Upper lobe of left lung (tissue), 6 donors: ENCODE results near the gene PTX3. TPM values are rescaled to one million over a fixed set of nuclear protein-coding genes. Genes with fewer than 3 reads are reported as not detected.

Experiments
- ATAC-seq, 2 donors: fragments of 200-7000 bp; cut with Tn5 transposase; one replicate each; pipeline ENCODE4 v1.9.1; 2022; ENCODE audit warnings: mild to moderate bottlenecking in 2 of 2, moderate library complexity in 2 of 2; ENCODE audit not compliant: low FRiP score in 2 of 2
- DNase-seq, 2 donors: peaks; one replicate each; pipeline ENCODE4 v3.0.0-alpha.2; 2019 to 2020
- H3K27ac ChIP-seq, 4 donors: fragments of 200-600 bp; sonication (generic); one replicate each; pipeline ENCODE4 v1.5.1; 2016 to 2019
- H3K27me3 ChIP-seq, 4 donors: fragments of 200-600 bp; sonication (generic); one replicate each; pipeline ENCODE4 v1.5.1; 2017 to 2019
- H3K36me3 ChIP-seq, 4 donors: fragments of 200-600 bp; sonication (generic); one replicate each; pipeline ENCODE4 v1.5.1; 2016 to 2019
- H3K4me1 ChIP-seq, 4 donors: fragments of 200-600 bp; sonication (generic); one replicate each; pipeline ENCODE4 v1.5.1; 2018 to 2019
- H3K4me3 ChIP-seq, 4 donors: fragments of 200-600 bp; sonication (generic); one replicate each; pipeline ENCODE4 v1.5.1; 2017 to 2019; ENCODE audit warnings: mild to moderate bottlenecking in 2 of 4, moderate library complexity in 1 of 4
- H3K9me3 ChIP-seq, 4 donors: fragments of 200-600 bp; sonication (generic); one replicate each; pipeline ENCODE4 v1.5.1; 2018 to 2019
- EP300 ChIP-seq, 4 donors: sonication (generic); formaldehyde crosslinking; IDR thresholded peaks; one replicate each; pipeline ENCODE4 v1.5.1; 2017; ENCODE audit warnings: antibody characterized with exemption in 4 of 4, control low read depth in 2 of 4
- POLR2A ChIP-seq, 4 donors: fragments of 450-650 bp; IDR thresholded peaks; one replicate each; pipeline ENCODE4 v1.5.1; 2016 to 2017; ENCODE audit warnings: antibody characterized with exemption in 4 of 4, mild to moderate bottlenecking in 2 of 4
- POLR2AphosphoS5 ChIP-seq, 2 donors: sonication (generic); formaldehyde crosslinking; IDR thresholded peaks; one replicate each; pipeline ENCODE4 v1.5.1; 2017; ENCODE audit warnings: antibody characterized with exemption in 2 of 2
- WGBS, 2 donors: methylation state at CpG; one replicate each; pipeline ENCODE4 v1.1.5; 2017 to 2018; 5-methylcytosine and 5-hydroxymethylcytosine counted together
- total RNA-seq, 6 donors: library from RNA; depleted of rRNA in 4 of 6; stranded (reverse); fragments of >200 nt in 4 of 6; gene quantifications; one replicate each; pipeline versions ENCODE4 v1.1.0 to v1.2.1, GENCODE V29; 2016 to 2021
- TF ChIP-seq, protein P1 (sequence below), 6 experiments: fragments of 450-650 bp in 4 of 6; fragments of 200-600 bp in 2 of 6; sonication (generic) in 2 of 6; IDR thresholded peaks; one replicate each; pipeline ENCODE4 v1.5.1; 2016 to 2019; ENCODE audit warnings: antibody characterized with exemption in 6 of 6
- donor health status: DM: no; HTN: no; CAD: no; lungs with moderate emphysema.
- donor health status: DM: no; HTN: yes; CAD: no; lungs with severe emphysema.

Gene PTX3
- total RNA-seq, 6 donors from 2014 or later, result 2.7 to 20.1 (median 9.4) TPM

GRCh38 chr3:157420606-157421130 is 16.0 kb upstream of the PTX3 start:
- Histone ChIP-seq H3K36me3 (no peaks in the 10 kb centered on the region), H3K4me3 (no peak overlapping the region), H3K9me3 (no peaks in the 10 kb centered on the region), H3K27ac (no peak overlapping the region), H3K27me3 (no peaks in the 10 kb centered on the region), H3K4me1 (no peaks in the 10 kb centered on the region)
- 68 to 84% methylated on average over 3 of the region's 3 CpGs for WGBS, 2 donors
- DNase-seq, result no peak
- ATAC-seq, result no peak
- TF ChIP-seq POLR2A (IDR thresholded peaks at IDR 0.05), result no peak

DNA sequence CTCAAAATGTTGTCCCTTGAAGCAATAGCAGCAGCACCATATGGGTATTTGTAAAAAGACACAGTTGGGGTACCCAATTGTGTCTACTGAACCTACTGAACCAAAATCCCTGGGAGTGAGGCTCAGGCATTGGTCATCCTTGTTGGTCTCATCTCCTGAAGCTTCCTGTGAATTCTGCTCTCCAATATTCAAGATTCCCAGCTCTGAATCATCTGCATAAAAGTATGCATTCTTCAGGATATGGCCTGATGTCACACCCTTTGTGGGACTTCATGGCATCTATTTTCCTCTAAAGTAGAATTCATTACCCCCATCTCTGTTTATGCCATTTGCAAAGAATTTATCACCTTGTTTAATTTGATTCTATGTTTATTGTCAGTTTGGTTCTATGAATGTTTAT is 13.3 kb upstream of the PTX3 start:
- ATAC-seq (no peak), DNase-seq (no peak)
- no peak overlapping the region for H3K4me3 ChIP-seq
- no peaks in the 10 kb centered on the region for H3K9me3 ChIP-seq
- no peaks in the 10 kb centered on the region for H3K4me1 ChIP-seq
- TF ChIP-seq, protein P1, sequence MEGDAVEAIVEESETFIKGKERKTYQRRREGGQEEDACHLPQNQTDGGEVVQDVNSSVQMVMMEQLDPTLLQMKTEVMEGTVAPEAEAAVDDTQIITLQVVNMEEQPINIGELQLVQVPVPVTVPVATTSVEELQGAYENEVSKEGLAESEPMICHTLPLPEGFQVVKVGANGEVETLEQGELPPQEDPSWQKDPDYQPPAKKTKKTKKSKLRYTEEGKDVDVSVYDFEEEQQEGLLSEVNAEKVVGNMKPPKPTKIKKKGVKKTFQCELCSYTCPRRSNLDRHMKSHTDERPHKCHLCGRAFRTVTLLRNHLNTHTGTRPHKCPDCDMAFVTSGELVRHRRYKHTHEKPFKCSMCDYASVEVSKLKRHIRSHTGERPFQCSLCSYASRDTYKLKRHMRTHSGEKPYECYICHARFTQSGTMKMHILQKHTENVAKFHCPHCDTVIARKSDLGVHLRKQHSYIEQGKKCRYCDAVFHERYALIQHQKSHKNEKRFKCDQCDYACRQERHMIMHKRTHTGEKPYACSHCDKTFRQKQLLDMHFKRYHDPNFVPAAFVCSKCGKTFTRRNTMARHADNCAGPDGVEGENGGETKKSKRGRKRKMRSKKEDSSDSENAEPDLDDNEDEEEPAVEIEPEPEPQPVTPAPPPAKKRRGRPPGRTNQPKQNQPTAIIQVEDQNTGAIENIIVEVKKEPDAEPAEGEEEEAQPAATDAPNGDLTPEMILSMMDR (IDR thresholded peaks at IDR 0.05), result no peak
- TF ChIP-seq POLR2AphosphoS5 (IDR thresholded peaks at IDR 0.05) (no peak), EP300 (IDR thresholded peaks at IDR 0.05) (no peak), POLR2A (IDR thresholded peaks at IDR 0.05) (no peak)
- H3K36me3 ChIP-seq, result peaks cover 0 to 6% (median 0%) of the 10 kb centered on the region in 4 donors
- no peak overlapping the region for H3K27ac ChIP-seq
- no peaks in the 10 kb centered on the region for H3K27me3 ChIP-seq

DNA sequence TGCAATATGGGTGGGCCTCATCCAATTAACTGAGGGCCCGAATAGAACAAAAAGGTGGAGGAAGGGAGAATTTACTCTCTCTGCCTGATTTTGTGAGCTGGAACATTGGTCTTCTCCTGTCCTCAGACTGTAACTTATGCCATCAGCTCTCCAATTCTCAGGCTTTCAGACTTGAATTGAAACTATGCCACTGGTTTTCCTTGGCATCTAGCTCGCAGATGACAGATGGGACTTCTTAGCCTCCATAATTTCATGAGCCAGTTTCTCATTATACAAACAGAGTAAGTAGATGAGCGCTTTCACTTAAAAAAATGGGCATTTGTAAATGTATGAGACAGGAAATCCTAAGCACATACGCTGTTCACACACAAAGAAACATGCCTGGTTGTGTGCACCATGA is 8.7 kb upstream of the PTX3 start:
- 78 to 84% methylated on average over 4 of the region's 4 CpGs for WGBS, 2 donors
- Histone ChIP-seq H3K4me1 (no peaks in the 10 kb centered on the region), H3K27me3 (no peaks in the 10 kb centered on the region), H3K27ac (no peak overlapping the region), H3K9me3 (no peaks in the 10 kb centered on the region), H3K36me3 (peaks cover 0 to 6% (median 0%) of the 10 kb centered on the region in 4 donors), H3K4me3 (no peak overlapping the region)
- ATAC-seq (no peak), DNase-seq (no peak)
- TF ChIP-seq, protein P1 (IDR thresholded peaks at IDR 0.05), result no peak
- TF ChIP-seq POLR2A (IDR thresholded peaks at IDR 0.05) (no peak), EP300 (IDR thresholded peaks at IDR 0.05) (no peak), POLR2AphosphoS5 (IDR thresholded peaks at IDR 0.05) (no peak)

GRCh38 chr3:157428853-157429252 is 7.8 kb upstream of the PTX3 start:
- Histone ChIP-seq H3K4me1 (no peaks in the 10 kb centered on the region), H3K36me3 (peaks cover 0 to 6% (median 0%) of the 10 kb centered on the region in 4 donors), H3K9me3 (no peaks in the 10 kb centered on the region), H3K4me3 (no peak overlapping the region), H3K27me3 (no peaks in the 10 kb centered on the region), H3K27ac (no peak overlapping the region)
- no peak for DNase-seq
- 47 to 49% methylated on average over 1 of the region's 1 CpG for WGBS, 2 donors
- TF ChIP-seq EP300 (IDR thresholded peaks at IDR 0.05), result no peak
- TF ChIP-seq, protein P1 (IDR thresholded peaks at IDR 0.05), result no peak
- no peak for TF ChIP-seq POLR2AphosphoS5 (IDR thresholded peaks at IDR 0.05)
- no peak for TF ChIP-seq POLR2A (IDR thresholded peaks at IDR 0.05)
- ATAC-seq, result no peak

GRCh38 chr3:157429708-157430107 is 6.9 kb upstream of the PTX3 start:
- DNase-seq (no peak), ATAC-seq (no peak)
- no peak overlapping the region for H3K4me3 ChIP-seq
- H3K9me3 ChIP-seq, result no peaks in the 10 kb centered on the region
- H3K27ac ChIP-seq, result no peak overlapping the region
- peaks cover 0 to 6% (median 0%) of the 10 kb centered on the region in 4 donors for H3K36me3 ChIP-seq
- WGBS, 2 donors, result 62 to 67% methylated on average over 2 of the region's 2 CpGs
- TF ChIP-seq POLR2AphosphoS5 (IDR thresholded peaks at IDR 0.05) (no peak), POLR2A (IDR thresholded peaks at IDR 0.05) (no peak), EP300 (IDR thresholded peaks at IDR 0.05) (no peak)
- TF ChIP-seq, protein P1 (IDR thresholded peaks at IDR 0.05), result no peak
- no peaks in the 10 kb centered on the region for H3K27me3 ChIP-seq
- no peaks in the 10 kb centered on the region for H3K4me1 ChIP-seq
